ENCODE results near the gene PUS1. TPM values are rescaled to one million over a fixed set of nuclear protein-coding genes. Genes with fewer than 3 reads are reported as not detected.

Gene PUS1
- total RNA-seq, 2 experiments from 2014 or later: 110 to 112 TPM

- POLR2A ChIA-PET: no interaction called here
- CTCF ChIA-PET: no interaction called here
Measured at GRCh38 chr12:131901431-131902331, 27.4 kb upstream of the PUS1 start.

GRCh38 chr12:131902332-131903241 lies 26.5 kb upstream of the PUS1 start:
- POLR2A ChIA-PET: interaction anchor here (0.5 kb wide), 1 partner anchor 1025 kb away, joined by 4 read pairs; no protein-coding TSS in a partner anchor

GRCh38 chr12:131903270-131904255 lies 25.5 kb upstream of the PUS1 start:
- CTCF ChIA-PET: no interaction called here
- POLR2A ChIA-PET: interaction anchor here (0.5 kb wide), 1 partner anchor 1026 kb away, joined by 4 read pairs; no protein-coding TSS in a partner anchor

More at GRCh38 chr12:131902332-131903241, 26.5 kb upstream of the PUS1 start:
- CTCF ChIA-PET: no interaction called here

GRCh38 chr12:131904346-131904745 lies 24.7 kb upstream of the PUS1 start:
- CTCF ChIA-PET: no interaction called here
- POLR2A ChIA-PET: no interaction called here

- CTCF ChIA-PET: no interaction called here
- POLR2A ChIA-PET: no interaction called here
Measured at GRCh38 chr12:131905081-131905629, 23.9 kb upstream of the PUS1 start.

- POLR2A ChIA-PET: no interaction called here
- CTCF ChIA-PET: no interaction called here
Measured at GRCh38 chr12:131905630-131906091, 23.4 kb upstream of the PUS1 start.

- POLR2A ChIA-PET: no interaction called here
Measured at GRCh38 chr12:131907379-131908091, 21.5 kb upstream of the PUS1 start.

GRCh38 chr12:131908092-131909080 lies 20.7 kb upstream of the PUS1 start:
- ChIA-PET CTCF (no interaction called here), POLR2A (no interaction called here)

More at GRCh38 chr12:131907379-131908091, 21.5 kb upstream of the PUS1 start:
- CTCF ChIA-PET: no interaction called here

GRCh38 chr12:131909081-131909751 lies 19.9 kb upstream of the PUS1 start:
- CTCF ChIA-PET: no interaction called here
- POLR2A ChIA-PET: no interaction called here

- POLR2A ChIA-PET: no interaction called here
- CTCF ChIA-PET: no interaction called here
Measured at GRCh38 chr12:131909752-131910219, 19.3 kb upstream of the PUS1 start.

GRCh38 chr12:131910302-131911027 lies 18.6 kb upstream of the PUS1 start:
- POLR2A ChIA-PET: no interaction called here
- CTCF ChIA-PET: no interaction called here

GRCh38 chr12:131911028-131911650 lies 17.9 kb upstream of the PUS1 start:
- ChIA-PET CTCF (no interaction called here), POLR2A (no interaction called here)

GRCh38 chr12:131911851-131912477 lies 17.1 kb upstream of the PUS1 start:
- POLR2A ChIA-PET: no interaction called here
- CTCF ChIA-PET: no interaction called here

GRCh38 chr12:131912518-131913274 lies 16.4 kb upstream of the PUS1 start:
- POLR2A ChIA-PET: interaction anchor here (0.6 kb wide), 1 partner anchor 657 kb away, joined by 3 read pairs; no protein-coding TSS in a partner anchor
- CTCF ChIA-PET: no interaction called here

All from activated CD8-positive, alpha-beta memory T cell treated with anti-CD3 and anti-CD28 coated beads for 36 hours (primary cell).